HG02981 (cell line): Measurements from ENCODE around the gene NRG2.

Experiments used
- ATAC-seq: cut with Tn5 transposase; IDR thresholded peaks from one replicate; pipeline ENCODE4 v1.9.1; 2021; ENCODE audit warnings: mild to moderate bottlenecking, moderate library complexity; ENCODE audit not compliant: unreplicated experiment

The NRG2 gene

DNA sequence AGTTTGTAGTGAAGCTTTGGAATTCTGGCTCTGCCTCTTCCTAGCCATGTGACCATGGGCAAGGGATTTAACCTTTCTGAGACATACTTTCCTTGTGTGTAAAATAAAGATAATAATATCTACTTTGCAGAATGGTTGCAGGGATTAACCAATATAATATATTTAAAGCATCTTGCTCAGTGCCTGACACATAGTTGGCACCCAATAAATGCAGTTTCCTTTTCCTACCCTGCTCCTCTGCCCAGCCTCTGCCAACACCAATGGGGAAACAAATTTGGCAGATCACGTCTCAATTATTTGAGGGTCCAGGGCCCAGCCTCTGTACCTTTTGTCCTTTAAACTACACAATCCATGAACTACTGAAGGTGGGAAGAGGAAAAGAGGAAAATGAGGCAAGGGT lies 91.1 kb downstream of the NRG2 start:
- no peak for ATAC-seq

DNA sequence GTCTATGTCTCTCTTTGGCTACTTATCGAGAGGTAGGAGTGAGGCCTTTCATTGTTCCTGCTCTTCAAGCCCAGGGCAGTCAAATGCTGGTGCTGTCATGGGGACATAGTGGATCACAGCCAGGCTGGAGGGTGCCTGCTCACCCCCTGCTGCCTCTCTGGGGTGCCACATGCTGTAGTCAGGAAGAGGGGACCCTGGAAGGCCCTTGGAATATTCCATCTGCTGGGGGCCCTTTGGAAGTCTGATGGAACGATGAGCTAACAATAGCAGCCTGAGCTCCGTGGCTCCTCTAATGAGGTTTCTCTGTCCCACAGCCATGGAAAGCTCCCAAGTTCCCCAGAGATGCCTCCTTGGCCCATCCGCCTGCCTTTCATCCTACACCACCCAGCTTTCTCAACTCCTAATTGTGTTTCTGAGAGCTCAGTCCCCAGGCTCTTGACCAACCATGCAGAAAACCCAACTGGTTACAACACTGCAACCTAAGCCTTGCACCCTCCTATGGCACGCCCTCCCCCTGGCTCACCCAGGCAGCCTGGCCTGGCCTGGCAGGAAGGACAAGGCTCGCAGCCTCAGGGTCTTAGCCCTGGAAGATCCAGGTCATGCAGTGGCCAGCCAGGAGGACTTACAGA lies 91.7 kb downstream of the NRG2 start:
- ATAC-seq, result no peak

DNA sequence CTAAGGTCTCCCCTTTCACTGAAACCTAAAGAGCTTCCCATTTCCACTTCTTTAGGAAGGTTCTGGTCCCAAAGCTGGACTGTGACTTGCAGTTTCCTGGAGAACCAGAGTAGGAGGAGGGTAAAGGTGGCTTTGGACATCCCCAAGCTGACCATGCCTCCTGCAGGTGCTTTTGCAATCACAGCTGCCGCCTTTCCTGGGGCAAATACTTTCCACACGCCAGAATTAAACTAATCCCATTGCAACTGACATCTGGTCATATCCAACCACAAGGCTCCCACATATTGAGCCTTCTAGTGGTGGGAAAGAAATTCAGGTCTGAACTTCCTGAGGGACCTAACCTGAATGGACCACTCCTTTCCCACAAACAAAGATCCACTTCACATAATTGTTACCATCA lies 92.7 kb downstream of the NRG2 start:
- ATAC-seq, result no peak

DNA sequence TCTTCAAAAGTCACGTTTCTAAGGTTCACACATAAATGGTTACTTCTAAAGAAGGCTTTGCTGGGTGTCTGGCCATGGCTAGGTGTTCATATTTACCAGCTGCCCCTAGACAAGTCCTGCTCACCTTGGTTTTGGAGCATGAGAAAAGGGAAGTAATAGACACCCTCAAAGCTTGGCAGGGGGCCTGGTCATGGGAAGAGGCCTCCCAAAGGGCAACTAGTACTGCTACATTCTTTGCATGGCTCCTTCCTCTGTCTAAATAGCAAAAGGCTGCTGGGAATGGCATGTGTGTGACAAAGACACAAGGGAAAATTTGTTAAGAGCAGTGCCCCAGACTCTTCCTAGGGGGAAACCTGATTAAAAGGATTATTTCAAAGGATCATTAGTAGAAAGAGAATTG lies 93.4 kb downstream of the NRG2 start:
- ATAC-seq, result no peak

DNA sequence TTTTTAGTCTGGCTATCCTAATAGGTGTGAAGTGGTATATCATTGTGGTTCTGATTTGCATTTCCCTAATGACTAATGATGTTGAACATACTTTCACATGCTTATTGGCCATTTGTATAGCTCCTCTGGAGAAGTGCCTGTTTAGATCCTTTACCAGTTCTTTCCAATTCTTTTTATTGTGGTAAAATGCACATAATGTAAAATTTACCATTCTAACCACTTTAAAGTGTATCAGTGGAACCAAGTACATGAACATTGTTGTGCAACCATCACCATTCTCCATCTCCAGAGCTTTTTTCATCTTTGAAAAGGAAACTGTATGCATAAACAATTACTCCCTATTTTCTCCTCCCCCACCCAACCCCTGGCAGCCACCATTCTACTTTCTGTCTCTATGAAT lies 95.4 kb downstream of the NRG2 start:
- ATAC-seq, result no peak

DNA sequence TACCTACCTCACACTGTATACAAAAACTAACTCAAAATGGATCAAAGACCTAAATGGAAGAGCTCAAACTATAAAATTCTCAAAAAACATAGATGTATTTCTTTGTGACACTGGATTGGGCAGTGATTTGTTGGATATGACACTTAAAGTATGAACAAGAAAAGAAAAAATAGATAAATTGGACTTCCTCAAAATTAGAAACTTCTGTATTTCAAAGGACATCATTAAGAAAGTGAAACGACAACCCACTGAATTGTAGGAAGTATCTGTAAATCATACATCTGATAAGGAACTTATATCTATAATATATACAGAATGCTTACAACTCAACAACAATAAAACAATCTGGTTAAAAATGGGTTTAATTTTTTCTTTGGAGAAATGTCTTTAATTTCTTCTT lies 96.7 kb downstream of the NRG2 start:
- no peak for ATAC-seq

DNA sequence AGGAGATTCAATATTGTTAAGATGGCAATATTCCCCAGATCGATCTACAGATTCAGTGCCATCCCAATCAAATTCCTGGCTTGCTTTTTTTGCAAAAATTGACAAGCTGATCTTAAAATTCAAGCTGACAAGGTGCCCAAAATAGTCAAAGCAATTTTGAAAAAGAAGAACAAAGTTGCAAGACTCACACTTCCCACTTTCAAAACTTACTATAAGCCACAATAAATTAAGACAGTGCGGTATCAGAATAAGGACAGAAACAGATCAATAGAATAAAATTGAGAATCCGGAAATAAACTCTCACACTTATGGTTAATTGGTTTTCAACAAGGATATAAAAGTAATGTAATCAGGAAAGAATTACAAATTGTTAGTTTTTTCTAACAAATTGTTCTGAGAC lies 97.1 kb downstream of the NRG2 start:
- ATAC-seq, result no peak

DNA sequence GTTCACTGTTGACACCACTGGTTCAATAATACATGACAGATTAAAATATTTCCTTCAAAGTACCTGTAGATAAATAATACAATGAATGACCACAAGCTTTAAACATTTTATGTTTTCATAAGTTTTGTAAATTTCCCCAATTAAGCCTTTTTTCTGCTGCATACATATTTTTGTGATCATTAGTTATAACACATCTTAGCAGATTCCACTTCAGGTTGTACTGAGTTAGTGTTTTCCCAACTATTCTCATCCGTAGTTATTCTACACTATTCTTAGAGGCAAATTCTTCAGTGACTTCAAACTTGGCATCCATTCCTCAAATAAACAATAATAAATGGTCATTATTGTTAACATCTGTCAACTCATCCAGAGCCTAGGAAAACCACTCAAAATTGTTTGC lies 100.9 kb downstream of the NRG2 start:
- no peak for ATAC-seq

DNA sequence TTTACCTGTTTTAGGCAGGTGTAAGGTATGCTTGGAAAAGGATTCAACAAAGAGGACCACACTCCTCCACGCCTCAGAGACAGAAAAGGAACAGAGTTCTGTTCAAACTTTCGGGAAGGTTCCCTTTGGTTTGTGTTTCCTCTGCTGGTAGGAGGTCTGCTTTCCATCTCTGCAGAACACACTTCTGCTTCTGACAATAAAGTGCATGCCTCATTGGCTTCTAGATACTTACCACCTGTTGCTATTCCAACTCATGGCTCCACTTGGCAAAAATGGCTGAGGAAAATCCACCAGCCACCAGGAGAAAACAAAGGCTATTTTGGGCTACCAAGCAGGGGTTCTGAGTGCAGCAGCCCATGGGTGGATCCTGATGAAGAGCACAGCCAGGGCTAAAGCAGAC lies 112.7 kb downstream of the NRG2 start:
- no peak for ATAC-seq

DNA sequence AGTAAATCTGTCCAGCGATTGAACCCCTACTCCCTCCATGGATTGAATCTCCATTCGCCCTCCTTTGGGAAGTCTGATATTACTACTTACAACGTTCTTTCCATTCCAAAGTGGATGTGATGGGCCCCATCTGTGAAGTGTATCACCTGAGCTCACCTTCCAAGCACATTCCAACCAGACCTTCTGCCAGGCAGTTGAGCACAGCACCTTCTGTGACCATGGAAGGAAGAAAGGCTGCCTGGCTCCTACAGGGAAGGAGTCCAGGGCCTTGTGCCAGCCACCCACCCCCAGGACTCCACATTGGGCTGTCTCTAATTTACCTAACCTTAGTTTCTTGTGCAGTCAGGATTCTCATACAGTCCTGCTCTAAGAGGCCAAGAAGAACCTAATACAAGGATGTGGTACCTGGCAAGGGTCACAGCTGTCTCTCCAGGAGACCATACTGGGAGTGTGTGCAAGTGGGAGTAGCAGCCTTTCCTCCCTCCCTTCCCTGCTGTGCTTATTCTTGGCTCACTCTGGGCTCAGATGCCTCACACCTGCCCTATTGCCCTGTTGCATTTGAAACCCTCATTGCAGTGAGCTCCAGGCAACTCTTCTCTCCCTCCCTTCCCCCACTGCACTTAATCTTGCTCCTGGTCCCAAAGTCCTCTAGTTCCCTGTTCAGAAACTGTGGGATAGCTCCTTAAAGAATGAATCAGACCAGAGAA lies 116.1 kb downstream of the NRG2 start:
- ATAC-seq, result no peak

DNA sequence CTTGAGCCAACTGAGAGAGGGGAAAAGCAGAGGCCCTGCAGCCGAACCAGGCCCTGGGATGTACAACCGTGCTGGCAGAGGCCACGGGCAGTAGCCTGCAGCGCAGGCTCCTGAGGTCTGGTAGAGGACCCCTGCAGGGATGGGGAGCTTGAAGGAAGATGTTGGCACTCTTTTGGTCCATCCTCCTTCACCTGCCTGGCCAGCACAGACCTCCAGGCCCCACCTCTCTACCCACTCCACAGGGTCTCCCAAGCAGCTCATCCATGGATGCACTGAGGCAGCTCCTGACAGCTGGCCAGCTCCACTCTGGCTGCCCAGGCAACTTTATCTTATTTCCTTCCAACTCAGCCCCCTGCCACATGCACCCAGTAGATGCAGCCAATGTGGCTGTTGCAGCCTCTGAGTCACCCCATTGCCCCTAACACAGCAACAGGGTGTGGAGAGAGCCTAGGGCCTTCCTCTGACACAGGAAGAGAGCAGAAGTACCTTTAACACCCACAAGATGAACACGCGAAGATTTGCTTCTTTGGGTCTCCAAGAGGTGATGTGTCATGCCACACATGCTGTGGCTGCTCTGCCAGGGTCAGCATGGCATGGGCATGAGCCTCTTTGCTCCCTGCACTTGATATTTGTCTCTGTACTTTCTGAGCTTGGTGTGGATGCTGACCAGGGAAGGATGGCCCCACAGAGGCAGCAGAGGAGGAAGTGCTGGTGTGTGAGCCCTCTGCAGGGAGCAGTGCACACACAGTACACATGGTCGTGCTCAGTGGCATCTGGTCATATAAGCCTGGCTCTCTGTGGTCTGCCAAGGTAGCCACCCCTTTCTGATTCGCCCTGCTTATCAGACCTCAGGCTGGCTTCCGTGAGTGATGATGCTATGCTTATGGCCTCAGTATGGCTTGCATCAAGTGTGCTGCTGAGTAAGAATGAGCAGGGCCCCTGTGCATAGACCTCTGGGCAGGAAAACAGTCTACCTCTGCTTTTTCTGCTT lies 117.2 kb downstream of the NRG2 start:
- ATAC-seq, result no peak

DNA sequence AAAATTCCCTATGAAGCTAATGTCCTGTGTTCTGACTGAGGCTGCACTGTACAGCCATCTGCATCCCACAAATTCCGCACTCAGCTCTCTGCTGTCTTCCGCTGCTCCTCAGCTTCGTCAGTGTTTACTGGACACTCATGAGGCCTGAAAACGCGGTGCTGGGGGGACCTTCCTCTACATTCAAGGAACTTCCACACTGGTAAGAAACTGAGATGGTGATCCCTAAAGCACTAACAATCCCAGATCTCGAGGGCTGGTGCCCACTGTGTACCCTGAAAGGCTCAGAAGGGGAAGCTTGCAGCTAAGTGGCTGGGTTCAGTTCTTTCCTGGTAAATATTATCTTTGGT lies 117.9 kb downstream of the NRG2 start:
- ATAC-seq, result no peak

DNA sequence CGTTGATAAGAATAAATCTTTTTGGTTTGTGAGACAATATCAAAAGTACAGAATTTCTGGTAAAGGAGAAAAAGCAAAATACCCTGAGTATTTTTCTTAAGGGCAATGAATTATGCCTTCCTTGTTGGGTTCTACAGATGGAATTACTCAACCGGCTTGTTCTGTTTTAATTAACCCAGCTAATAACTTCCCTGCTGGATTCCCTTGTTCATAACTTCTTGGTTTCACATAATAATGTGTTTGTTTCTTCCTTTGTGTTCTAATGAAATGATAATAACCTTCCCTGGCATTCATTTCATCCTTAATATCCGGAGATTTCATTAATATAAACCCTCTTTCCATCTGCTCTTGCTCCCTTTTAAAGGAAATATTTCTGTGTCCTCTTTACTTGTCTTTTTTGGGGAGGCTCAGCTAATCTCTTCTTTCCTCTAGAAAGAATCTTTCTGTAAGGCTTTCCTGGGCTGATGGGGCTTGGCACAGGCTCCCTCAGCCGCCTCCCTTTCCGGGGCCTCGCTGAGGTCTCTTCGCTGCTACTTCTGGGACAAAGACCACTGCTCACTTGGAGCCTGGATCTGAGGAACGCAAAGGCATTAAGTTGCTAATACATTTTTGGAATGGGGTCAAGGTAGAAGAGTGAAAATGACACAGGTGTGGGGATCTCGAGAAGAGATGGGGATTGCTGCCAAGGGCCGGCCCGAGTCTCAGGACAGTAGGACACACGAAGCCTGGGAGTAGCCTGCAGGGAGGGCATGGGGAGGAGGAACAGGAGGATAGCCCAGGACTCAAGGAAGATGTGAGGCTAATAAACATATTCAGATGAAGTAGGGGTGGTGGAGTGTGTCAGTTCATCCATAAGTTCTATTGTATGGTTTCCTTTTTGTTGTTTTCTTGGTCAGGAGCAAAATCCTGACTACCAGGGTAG lies 118.5 kb downstream of the NRG2 start:
- no peak for ATAC-seq

DNA sequence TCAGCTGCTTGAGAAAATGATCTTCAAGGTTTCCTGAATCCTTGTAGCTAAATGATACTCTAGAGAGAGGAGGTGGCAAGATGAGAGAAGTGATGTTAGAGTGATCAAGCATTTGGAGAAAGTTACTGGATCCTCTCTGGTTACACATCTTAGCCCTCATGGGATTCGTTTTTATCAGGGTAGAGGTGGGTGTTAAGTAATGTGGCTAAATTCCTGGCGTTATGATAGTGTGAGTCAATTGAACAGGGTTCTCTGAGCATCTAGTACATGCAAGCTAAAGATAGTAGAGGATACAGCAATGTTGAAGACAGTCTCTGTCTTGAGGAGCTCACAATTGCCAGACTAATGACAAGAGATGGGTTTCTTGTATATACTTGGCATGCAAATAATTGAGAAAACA lies 123.8 kb downstream of the NRG2 start:
- no peak for ATAC-seq

DNA sequence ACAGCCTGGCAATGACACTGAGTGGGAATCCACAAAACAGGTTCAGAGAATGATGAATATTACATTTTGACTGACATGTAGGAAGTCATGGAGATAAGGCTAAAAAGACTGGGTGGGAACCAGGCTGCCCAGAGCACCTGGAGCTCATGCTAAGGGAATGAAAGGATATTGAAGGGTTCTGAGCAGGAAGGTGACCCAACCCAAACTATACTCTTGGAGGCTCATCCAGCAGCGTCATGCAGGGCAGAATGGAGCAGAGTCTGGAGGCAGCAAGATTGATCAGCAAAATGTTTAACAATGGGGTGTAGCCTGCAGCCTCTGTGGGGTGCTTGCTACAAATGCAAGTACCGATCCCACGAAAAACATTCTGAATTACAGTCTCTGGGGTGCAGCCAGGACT lies 127.3 kb downstream of the NRG2 start:
- ATAC-seq, result no peak

DNA sequence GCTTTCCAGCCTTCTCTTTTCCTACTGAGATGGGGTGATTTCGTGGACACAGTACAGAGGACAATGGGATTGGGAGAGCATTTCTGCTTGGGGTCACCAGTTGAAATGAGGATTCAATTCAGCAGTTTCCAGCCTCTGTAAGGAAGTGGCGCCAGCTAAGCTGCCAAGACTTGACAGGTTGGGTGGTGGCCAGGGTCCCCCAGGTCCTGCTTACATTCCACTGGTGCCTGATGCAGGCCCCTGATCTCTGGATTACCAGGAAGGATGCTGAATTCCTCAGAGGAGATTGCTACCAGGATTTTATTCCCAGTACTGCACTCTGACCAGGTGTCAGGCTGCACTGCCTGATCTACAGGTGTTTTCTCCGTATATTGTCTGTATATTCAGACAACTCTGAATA lies 127.8 kb downstream of the NRG2 start:
- no peak for ATAC-seq

DNA sequence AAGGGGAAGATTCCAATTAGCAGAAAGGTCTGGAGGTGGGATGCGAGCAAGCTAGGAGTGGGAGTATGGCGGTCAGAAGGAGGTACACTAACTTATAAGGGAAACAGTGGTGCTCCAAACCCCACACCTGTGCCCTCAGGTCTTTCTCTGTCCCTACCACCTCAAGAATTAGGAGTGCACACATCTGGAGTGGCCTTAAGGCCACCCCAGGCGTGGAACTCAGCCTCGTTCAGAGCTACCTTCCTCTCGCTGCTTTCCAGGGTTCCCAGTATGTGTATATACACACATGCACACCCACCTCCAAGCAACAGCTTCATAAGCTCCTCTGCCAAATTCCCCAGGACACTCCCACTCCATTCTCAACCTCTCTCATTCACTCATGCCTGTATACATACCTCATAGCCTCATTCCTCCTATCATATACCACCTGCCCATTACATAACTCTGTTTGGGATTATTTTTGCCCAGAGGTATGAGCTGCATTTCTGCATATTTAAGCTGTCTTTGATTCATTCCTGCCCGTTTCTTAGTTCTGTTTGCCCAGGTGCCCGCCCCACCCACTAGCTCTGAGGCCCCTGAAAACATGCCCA lies 128.8 kb downstream of the NRG2 start:
- ATAC-seq, result no peak

DNA sequence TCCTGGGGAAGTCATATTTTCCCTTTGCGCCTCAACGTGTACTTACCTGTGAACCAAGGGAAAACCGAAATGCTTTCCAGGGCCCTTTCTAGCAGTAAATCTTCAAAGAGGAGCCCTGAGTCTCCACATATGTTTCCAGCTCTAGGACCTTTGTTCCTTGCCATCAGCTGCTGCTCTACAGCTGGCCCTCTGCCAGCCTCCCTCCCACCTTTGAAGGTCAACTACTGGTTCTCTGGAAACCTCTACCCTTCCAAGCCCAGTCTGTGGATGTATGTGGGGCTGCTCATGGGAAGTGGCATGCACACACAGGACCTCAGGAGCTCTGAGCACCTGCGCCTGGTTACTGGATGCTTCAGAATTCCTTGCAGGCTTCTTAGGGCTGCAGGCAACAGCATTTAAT lies 130.3 kb downstream of the NRG2 start:
- ATAC-seq, result no peak

DNA sequence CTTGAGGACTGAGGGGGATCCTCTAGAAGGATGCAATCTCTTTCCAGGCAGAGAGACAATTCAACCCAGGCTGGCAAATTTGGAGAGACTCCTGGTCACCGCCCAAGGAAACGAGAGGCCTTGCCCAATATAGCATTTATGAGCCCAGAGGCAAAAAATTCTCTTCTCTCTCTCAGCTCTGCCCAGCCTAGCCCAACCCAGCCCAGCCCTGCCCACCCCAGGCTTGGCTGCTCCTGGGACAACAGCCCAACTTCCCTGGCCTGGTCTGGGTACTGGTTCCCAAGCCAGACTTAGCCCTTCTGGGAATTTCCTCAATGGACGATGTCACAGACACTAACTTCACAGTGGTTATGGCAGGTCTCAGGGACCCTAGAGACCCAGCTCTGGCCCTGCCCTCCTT lies 130.9 kb downstream of the NRG2 start:
- ATAC-seq, result no peak

DNA sequence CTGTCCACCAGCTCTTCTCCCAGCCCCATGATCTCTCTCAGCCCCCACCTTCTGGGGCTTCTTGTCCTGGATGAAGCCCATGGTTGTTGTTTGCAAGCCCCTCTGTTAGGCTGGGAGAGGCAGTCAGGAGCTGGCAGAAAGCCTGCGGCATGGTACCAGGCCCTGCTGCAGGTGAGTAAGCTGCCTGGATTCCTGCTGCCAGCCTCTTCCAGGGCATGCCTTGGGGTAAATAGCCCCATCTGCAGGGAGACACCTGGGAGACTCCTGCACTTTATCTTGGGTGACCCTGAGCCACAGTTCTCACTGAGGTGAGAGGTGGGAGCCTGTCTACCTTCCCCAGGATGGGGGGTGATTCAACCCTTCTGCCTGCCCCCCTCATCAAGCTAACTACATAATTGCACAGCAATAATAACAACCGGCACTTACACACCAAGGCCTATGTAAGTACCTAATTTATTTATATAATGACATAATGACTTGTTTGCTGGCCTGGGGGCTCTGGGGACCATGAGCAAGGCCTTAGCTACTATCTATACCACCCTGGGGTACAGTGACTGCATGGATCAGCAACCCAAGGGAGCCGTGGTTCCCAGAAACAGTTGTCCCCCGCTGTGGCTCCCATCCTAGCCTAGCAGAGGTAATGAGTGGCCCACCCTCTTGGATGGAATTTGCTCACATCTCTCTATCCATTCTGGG lies 131.5 kb downstream of the NRG2 start:
- ATAC-seq, result no peak
